OCI-LY7 (cell line): Measurements from ENCODE around the gene SPAG6. TPM values are rescaled to one million over a fixed set of nuclear protein-coding genes. Genes with fewer than 3 reads are reported as not detected.
A peak's percentile ranks its signal among the peaks of the same experiment; 100 is the strongest.

ENCODE experiments used
- BruUV-seq: library from RNA; stranded (reverse); fragments of 400-500 nt; replicated peaks from 2 replicates; lab custom pipeline; 2021; lab: Mats Ljungman, UMichigan
- CTCF ChIA-PET: fragments of 300-600 bp; sonication (Branson Sonifier 250); formaldehyde crosslinking; loops from one replicate; lab custom pipeline; 2022; ENCODE audit warnings: antibody characterized with exemption; ENCODE audit not compliant: unreplicated experiment; lab: Charles Lee
- POLR2A ChIA-PET: fragments of 300-600 bp; sonication (Branson Sonifier 250); formaldehyde crosslinking; loops from one replicate; lab custom pipeline; 2022; ENCODE audit warnings: antibody characterized with exemption; lab: Charles Lee
- DNase-seq: peaks from one replicate; pipeline ENCODE4 v3.0.0-alpha.2; 2015; ENCODE audit warnings: low spot score
- H2AFZ ChIP-seq: fragments of 200-600 bp; sonication (generic), shearing (Covaris generic); 2 replicates; pipeline ENCODE4 v1.6.1; 2014; ENCODE audit warnings: mild to moderate bottlenecking, antibody characterized with exemption, low read length, moderate library complexity
- H3K27ac ChIP-seq: fragments of 200-600 bp; sonication (generic); 2 replicates; pipeline ENCODE4 v1.5.1; 2014; ENCODE audit warnings: mixed run types, low read depth, mild to moderate bottlenecking, moderate library complexity, low read length, inconsistent platforms; ENCODE audit not compliant: poor library complexity, severe bottlenecking
- H3K36me3 ChIP-seq: fragments of 200-600 bp; sonication (generic); 2 replicates; pipeline ENCODE4 v1.6.1; 2014; ENCODE audit warnings: mild to moderate bottlenecking, antibody characterized with exemption, low read length, moderate library complexity, mixed read lengths; ENCODE audit not compliant: insufficient read depth
- H3K4me1 ChIP-seq: fragments of 200-600 bp; sonication (generic); 2 replicates; pipeline ENCODE4 v1.5.1; 2014; ENCODE audit warnings: mild to moderate bottlenecking, low read length; ENCODE audit not compliant: insufficient read depth, poor library complexity, severe bottlenecking
- H3K4me2 ChIP-seq: fragments of 200-600 bp; sonication (generic); 2 replicates; pipeline ENCODE4 v1.6.1; 2014; ENCODE audit warnings: mild to moderate bottlenecking, low read length
- H3K4me3 ChIP-seq: fragments of 200-600 bp; sonication (generic); 2 replicates; pipeline ENCODE4 v1.5.1; 2014; ENCODE audit warnings: mild to moderate bottlenecking, low read depth, low read length; ENCODE audit not compliant: poor library complexity, severe bottlenecking
- H3K79me2 ChIP-seq: fragments of 200-600 bp; sonication (generic); 2 replicates; pipeline ENCODE4 v1.6.1; 2016; ENCODE audit warnings: low read depth, mild to moderate bottlenecking, low read length, moderate library complexity, mixed read lengths; ENCODE audit not compliant: insufficient read depth
- H3K9me2 ChIP-seq: fragments of 200-600 bp; sonication (generic); 2 replicates; pipeline ENCODE4 v1.6.1; 2016; ENCODE audit warnings: mild to moderate bottlenecking, low read length, mixed read lengths; ENCODE audit not compliant: insufficient read depth
- H3K9me3 ChIP-seq: fragments of 200-600 bp; sonication (generic); 2 replicates; pipeline ENCODE4 v1.6.1; 2014; ENCODE audit warnings: mild to moderate bottlenecking, mixed run types, low read length, mixed read lengths
- H4K20me1 ChIP-seq: fragments of 200-600 bp; sonication (generic); 2 replicates; pipeline ENCODE4 v1.6.1; 2014; ENCODE audit warnings: mild to moderate bottlenecking, antibody characterized with exemption, low read length, moderate library complexity, mixed read lengths; ENCODE audit not compliant: insufficient read depth
- CTCF ChIP-seq: fragments of 200-600 bp; sonication (generic); conservative IDR thresholded peaks from 2 replicates; pipeline ENCODE4 v1.5.1; 2014; ENCODE audit warnings: mild to moderate bottlenecking, antibody characterized with exemption, low read length, moderate library complexity, mixed read lengths
- EZH2phosphoT487 ChIP-seq: fragments of 200-600 bp; sonication (generic); IDR thresholded peaks from 2 replicates; pipeline ENCODE4 v1.6.1; 2018; ENCODE audit warnings: low read depth, borderline replicate concordance, mild to moderate bottlenecking, mixed run types, antibody characterized with exemption, low read length, moderate library complexity, mixed read lengths
- intact Hi-C: fragments of 100-400 bp; cut with micrococcal nuclease; formaldehyde crosslinking; loops from one replicate; pipeline ENCODE4 v1.10.0; 2022; ENCODE audit not compliant: unreplicated experiment
- total RNA-seq, 2 experiments: library from RNA; depleted of rRNA in 1 of 2; stranded (reverse); fragments of >200 nt in 1 of 2; shearing (Covaris generic) in 1 of 2; gene quantifications; 2 replicates each; pipeline ENCODE4 v1.2.3, GENCODE V29; 2014 to 2022

The SPAG6 gene
- total RNA-seq, 2 experiments from 2014 or later: not detected

- Histone ChIP-seq H3K9me3 (no peaks in the 10 kb centered on the region), H3K9me2 (no peaks in the 10 kb centered on the region), H3K36me3 (peaks cover 6% of the 10 kb centered on the region), H3K4me3 (peak overlapping the region; percentile 61), H4K20me1 (peaks cover 30% of the 10 kb centered on the region), H3K79me2 (no peaks in the 10 kb centered on the region), H3K27ac (no peak overlapping the region), H3K4me2 (peak overlapping the region; percentile 98), H2AFZ (no peak overlapping the region), H3K4me1 (peaks cover 8% of the 10 kb centered on the region)
- peak; percentile 37 for DNase-seq
- ChIA-PET POLR2A (interaction anchor here (0.6 to 2.5 kb wide), 3 partner anchors 10 to 53 kb away, joined by 3 to 7 read pairs (median 3); partner anchors contain the start of gene COMMD3), CTCF (no interaction called here)
- no TSS peak for BruUV-seq
- intact Hi-C loops: no loop called here
- TF ChIP-seq CTCF (no peak), EZH2phosphoT487 (no peak)
Observed at GRCh38 chr10:22325272-22326144, 19.8 kb upstream of the SPAG6 start.

GRCh38 chr10:22326145-22326702 is 19.1 kb upstream of the SPAG6 start:
- intact Hi-C loops: no loop called here
- ChIA-PET CTCF (no interaction called here), POLR2A (interaction anchor here (0.7 to 2.5 kb wide), 2 partner anchors 10 to 1123 kb away, joined by 3 to 7 read pairs; partner anchors contain the start of gene COMMD3)
- Histone ChIP-seq H3K27ac (no peak overlapping the region), H3K9me3 (no peaks in the 10 kb centered on the region), H3K9me2 (no peaks in the 10 kb centered on the region), H3K79me2 (no peaks in the 10 kb centered on the region), H4K20me1 (peaks cover 30% of the 10 kb centered on the region), H2AFZ (no peak overlapping the region), H3K4me2 (no peak overlapping the region), H3K4me3 (no peak overlapping the region), H3K4me1 (peaks cover 8% of the 10 kb centered on the region), H3K36me3 (peaks cover 6% of the 10 kb centered on the region)
- no peak for DNase-seq
- TF ChIP-seq CTCF (no peak), EZH2phosphoT487 (no peak)
- no TSS peak for BruUV-seq
